A673 (cell line): Measurements from ENCODE around the gene FBN3.

ENCODE experiments used
- EZH2 ChIP-seq: fragments of 200-600 bp; sonication (generic); IDR thresholded peaks from 2 replicates; pipeline ENCODE4 v1.6.1; 2017; ENCODE audit warnings: borderline replicate concordance, low read depth, mild to moderate bottlenecking, mixed read lengths, antibody characterized with exemption, low read length; ENCODE audit not compliant: poor library complexity, severe bottlenecking
- TF ChIP-seq, protein P1 (sequence below): fragments of 300-800, 200-600 bp; sonication (generic); conservative IDR thresholded peaks from 2 replicates; pipeline ENCODE4 v1.5.1; 2017; ENCODE audit warnings: low read depth, mild to moderate bottlenecking, antibody characterized with exemption, low read length, moderate library complexity, mixed read lengths

DNA sequence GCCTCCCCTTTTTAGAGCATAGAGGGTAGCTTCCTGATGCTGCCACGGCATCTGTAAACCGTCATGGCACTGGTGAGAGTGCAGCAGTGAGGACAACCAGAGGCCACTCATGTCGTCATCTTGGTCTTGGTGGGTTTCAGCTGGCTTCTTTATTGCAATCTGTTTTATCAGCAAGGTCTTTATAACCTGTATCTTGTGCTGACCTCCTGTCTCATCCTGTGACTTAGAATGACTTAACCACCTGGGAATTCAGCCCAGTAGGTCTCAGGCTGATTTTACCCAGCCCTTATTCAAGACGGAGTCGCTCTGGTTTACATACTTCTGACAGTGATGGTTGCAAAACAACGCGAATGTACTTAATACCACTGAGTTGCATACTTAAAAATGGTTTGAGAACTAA, 14.4 kb upstream of the FBN3 start:
- TF ChIP-seq, protein P1, sequence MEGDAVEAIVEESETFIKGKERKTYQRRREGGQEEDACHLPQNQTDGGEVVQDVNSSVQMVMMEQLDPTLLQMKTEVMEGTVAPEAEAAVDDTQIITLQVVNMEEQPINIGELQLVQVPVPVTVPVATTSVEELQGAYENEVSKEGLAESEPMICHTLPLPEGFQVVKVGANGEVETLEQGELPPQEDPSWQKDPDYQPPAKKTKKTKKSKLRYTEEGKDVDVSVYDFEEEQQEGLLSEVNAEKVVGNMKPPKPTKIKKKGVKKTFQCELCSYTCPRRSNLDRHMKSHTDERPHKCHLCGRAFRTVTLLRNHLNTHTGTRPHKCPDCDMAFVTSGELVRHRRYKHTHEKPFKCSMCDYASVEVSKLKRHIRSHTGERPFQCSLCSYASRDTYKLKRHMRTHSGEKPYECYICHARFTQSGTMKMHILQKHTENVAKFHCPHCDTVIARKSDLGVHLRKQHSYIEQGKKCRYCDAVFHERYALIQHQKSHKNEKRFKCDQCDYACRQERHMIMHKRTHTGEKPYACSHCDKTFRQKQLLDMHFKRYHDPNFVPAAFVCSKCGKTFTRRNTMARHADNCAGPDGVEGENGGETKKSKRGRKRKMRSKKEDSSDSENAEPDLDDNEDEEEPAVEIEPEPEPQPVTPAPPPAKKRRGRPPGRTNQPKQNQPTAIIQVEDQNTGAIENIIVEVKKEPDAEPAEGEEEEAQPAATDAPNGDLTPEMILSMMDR, result no peak
- TF ChIP-seq EZH2, result no peak
